Stomach (tissue), 9 donors: ENCODE measurements around the gene GRAMD4. TPM values are rescaled to one million over a fixed set of nuclear protein-coding genes. Genes with fewer than 3 reads are reported as not detected.

Source experiments
- DNase-seq, 2 donors: peaks; one replicate each; pipeline versions ENCODE4 v3.0.0 to v3.0.0-alpha.2; 2013 to 2019
- H3K27ac ChIP-seq, 5 donors: fragments of 200-600 bp in 4 of 5; sonication (generic) in 4 of 5; one replicate each; pipeline ENCODE4 v1.5.1; 2013 to 2019; ENCODE audit warnings: mild to moderate bottlenecking in 1 of 5, moderate library complexity in 1 of 5
- H3K27me3 ChIP-seq, 3 donors: fragments of 200-600 bp; sonication (generic); one replicate each; pipeline ENCODE4 v1.5.1; 2017 to 2019; ENCODE audit warnings: mixed run types in 1 of 3
- H3K36me3 ChIP-seq, 4 donors: fragments of 200-600 bp; sonication (generic); 1 replicate in 3 of 4; 2 replicates in 1 of 4; pipeline ENCODE4 v1.5.1; 2016 to 2019
- H3K4me1 ChIP-seq, 4 donors: fragments of 200-600 bp; sonication (generic); one replicate each; pipeline ENCODE4 v1.5.1; 2016 to 2019
- H3K4me3 ChIP-seq, 4 donors: fragments of 200-600 bp; sonication (generic) in 3 of 4; one replicate each; pipeline ENCODE4 v1.5.1; 2016 to 2019; ENCODE audit warnings: mild to moderate bottlenecking in 1 of 4
- H3K9me3 ChIP-seq, 4 donors: fragments of 200-600 bp; sonication (generic); one replicate each; pipeline ENCODE4 v1.5.1; 2016 to 2019
- EP300 ChIP-seq: sonication (generic); formaldehyde crosslinking; IDR thresholded peaks from one replicate; pipeline ENCODE4 v1.6.1; 2017; ENCODE audit warnings: antibody characterized with exemption
- POLR2A ChIP-seq, 4 donors: fragments of 450-650 bp; IDR thresholded peaks; one replicate each; pipeline ENCODE4 v1.6.1; 2016; ENCODE audit warnings: antibody characterized with exemption in 4 of 4, control low read depth in 2 of 4, mild to moderate bottlenecking in 1 of 4, moderate library complexity in 1 of 4
- POLR2AphosphoS5 ChIP-seq, 3 donors: sonication (generic); formaldehyde crosslinking; IDR thresholded peaks; one replicate each; pipeline ENCODE4 v1.6.1; 2016; ENCODE audit warnings: antibody characterized with exemption in 3 of 3
- WGBS, 5 donors: extraction: QIAGEN DNeasy Blood & Tissue Kit in 3 of 5; methylation state at CpG; one replicate each; pipeline versions ENCODE4 v1.1.5 to v1.1.7; 2013 to 2018; 5-methylcytosine and 5-hydroxymethylcytosine counted together
- intact Hi-C: fragments of 100-400 bp; cut with DNase I; formaldehyde crosslinking; loops from one replicate; pipeline ENCODE4 v1.15.1; 2023; ENCODE audit warnings: low total_unique reads
- polyA plus RNA-seq, 3 donors: library from polyadenylated mRNA; stranded (reverse); fragments of 200-250 nt; gene quantifications; one replicate each; pipeline ENCODE4 v1.2.3, GENCODE V29; 2013
- total RNA-seq, 5 donors: library from RNA; depleted of rRNA; stranded (reverse); fragments of >200 nt; gene quantifications; one replicate each; pipeline versions ENCODE4 v1.1.0 to v1.2.3, GENCODE V29; 2014 to 2016
- TF ChIP-seq, protein P1 (sequence below), 7 experiments: fragments of 450-650 bp in 4 of 7; fragments of 200-600 bp in 3 of 7; sonication (generic) in 3 of 7; IDR thresholded peaks; one replicate each; pipeline ENCODE4 v1.5.1; 2016 to 2019; ENCODE audit warnings: antibody characterized with exemption in 7 of 7, control low read depth in 2 of 7, mild to moderate bottlenecking in 1 of 7
- donor health status: healthy with polysubstance abuse.
- donor health status: Bipolar disorder and iron deficiency.
- donor health status: healthy.

Gene GRAMD4
- total and polyA plus RNA-seq, 8 donors: 7.4 to 452 (median 21.0) TPM

DNA sequence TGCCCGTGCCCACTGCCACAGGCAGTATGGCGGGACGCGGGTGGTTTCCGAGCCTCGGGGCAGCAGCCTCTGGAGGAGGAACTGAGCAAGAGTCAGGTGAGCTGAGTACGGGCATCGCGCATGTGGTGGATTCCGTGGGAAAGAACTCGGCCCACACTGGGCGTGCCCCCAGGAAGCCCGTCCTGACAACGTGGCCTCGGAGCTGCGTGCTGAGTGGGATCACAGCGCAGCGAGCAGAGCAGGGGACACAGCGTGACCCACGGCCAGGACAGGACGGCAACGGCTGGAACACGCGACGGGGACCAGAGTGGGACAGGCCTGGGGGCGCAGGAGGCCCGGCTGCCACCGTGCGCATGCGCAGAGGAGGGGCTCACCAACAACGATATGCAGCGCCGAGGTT is 81.1 kb downstream of the GRAMD4 start:
- Histone ChIP-seq H3K36me3 (peaks cover 77 to 99% (median 97%) of the 10 kb centered on the region in 4 donors), H3K27ac (no peak overlapping the region), H3K9me3 (no peaks in the 10 kb centered on the region), H3K27me3 (no peaks in the 10 kb centered on the region), H3K4me3 (no peak overlapping the region), H3K4me1 (peaks cover 14 to 24% (median 22%) of the 10 kb centered on the region in 4 donors)
- intact Hi-C loops: no loop called here
- 93 to 95% (median 94%) methylated on average over 23 to 33 of the region's 33 CpGs for WGBS, 5 donors
- no peak for DNase-seq
- TF ChIP-seq POLR2AphosphoS5 (IDR thresholded peaks at IDR 0.05) (no peak), EP300 (no peak), POLR2A (IDR thresholded peaks at IDR 0.05) (no peak)
- TF ChIP-seq, protein P1, sequence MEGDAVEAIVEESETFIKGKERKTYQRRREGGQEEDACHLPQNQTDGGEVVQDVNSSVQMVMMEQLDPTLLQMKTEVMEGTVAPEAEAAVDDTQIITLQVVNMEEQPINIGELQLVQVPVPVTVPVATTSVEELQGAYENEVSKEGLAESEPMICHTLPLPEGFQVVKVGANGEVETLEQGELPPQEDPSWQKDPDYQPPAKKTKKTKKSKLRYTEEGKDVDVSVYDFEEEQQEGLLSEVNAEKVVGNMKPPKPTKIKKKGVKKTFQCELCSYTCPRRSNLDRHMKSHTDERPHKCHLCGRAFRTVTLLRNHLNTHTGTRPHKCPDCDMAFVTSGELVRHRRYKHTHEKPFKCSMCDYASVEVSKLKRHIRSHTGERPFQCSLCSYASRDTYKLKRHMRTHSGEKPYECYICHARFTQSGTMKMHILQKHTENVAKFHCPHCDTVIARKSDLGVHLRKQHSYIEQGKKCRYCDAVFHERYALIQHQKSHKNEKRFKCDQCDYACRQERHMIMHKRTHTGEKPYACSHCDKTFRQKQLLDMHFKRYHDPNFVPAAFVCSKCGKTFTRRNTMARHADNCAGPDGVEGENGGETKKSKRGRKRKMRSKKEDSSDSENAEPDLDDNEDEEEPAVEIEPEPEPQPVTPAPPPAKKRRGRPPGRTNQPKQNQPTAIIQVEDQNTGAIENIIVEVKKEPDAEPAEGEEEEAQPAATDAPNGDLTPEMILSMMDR (IDR thresholded peaks at IDR 0.05): no peak

DNA sequence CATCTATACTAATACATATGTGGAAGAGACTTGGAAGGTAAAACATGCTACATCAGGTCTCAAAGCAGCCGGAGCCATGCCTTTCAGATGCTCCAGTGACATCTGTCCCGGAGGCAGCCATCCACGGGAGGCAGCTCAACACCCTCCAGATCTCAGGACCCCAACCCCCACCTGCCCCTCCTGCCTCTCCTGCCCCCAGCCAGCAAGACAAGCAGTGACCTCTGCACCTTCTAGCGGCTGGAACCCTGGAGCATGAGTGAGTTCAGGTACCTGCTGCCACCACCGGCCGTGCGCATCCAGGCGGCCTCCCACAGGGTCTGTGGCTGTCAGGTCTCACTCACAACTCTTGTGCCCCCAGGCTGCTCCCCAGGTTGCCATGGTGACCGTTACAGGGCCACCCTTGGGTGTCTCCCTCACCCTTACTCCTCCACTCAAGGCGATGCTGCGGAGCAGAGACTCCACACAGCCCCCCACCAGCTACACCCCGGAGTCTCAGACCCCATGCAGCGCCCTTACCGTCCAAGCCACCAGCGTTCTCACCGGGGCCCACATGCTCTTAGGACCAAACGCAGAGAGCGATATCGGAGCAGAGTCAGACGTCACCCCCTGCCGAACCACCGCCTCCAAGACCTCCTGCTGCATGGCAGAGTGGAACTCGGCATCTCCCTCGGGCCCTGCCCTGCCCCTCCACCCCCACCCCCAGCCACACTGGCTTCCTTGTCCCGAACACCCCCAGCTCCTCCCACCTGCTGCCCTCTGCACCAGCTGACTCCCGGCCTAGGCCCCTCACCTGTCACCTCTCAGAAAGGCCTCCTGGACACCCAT is 83.2 kb downstream of the GRAMD4 start:
- H3K27ac ChIP-seq: no peak overlapping the region
- peaks cover 24 to 44% (median 41%) of the 10 kb centered on the region in 4 donors for H3K4me1 ChIP-seq
- H3K4me3 ChIP-seq: no peak overlapping the region
- no peaks in the 10 kb centered on the region for H3K27me3 ChIP-seq
- TF ChIP-seq POLR2AphosphoS5 (IDR thresholded peaks at IDR 0.05) (no peak), EP300 (no peak), POLR2A (IDR thresholded peaks at IDR 0.05) (no peak)
- TF ChIP-seq, protein P1 (IDR thresholded peaks at IDR 0.05): no peak
- H3K36me3 ChIP-seq: peaks cover 76 to 99% (median 97%) of the 10 kb centered on the region in 4 donors
- intact Hi-C loops: no loop called here
- no peak for DNase-seq
- 92 to 96% (median 94%) methylated on average over 24 to 26 of the region's 26 CpGs for WGBS, 5 donors
- H3K9me3 ChIP-seq: no peaks in the 10 kb centered on the region

DNA sequence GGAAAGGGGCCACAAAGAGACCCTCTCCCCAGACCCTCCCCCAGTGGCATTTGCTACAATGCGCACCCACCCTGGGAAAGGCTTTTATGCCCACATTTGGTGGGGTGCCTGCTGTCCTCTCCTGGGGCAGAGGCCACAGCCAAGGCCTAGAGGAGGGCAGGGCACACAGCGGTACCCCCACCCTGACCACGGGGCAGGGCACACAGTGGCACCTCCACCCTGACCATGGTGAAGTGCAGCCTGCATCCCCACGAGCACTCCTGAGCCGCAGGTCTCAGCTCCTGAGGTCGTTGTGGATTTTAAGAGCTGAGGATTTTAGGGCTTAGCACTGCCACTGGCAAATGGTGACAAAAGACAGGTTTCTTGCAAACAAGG is 83.8 kb downstream of the GRAMD4 start:
- intact Hi-C loops: no loop called here
- no peak for TF ChIP-seq POLR2AphosphoS5 (IDR thresholded peaks at IDR 0.05)
- no peak for TF ChIP-seq EP300
- TF ChIP-seq POLR2A (IDR thresholded peaks at IDR 0.05): no peak
- TF ChIP-seq, protein P1 (IDR thresholded peaks at IDR 0.05): no peak
- Histone ChIP-seq H3K36me3 (peaks cover 76 to 99% (median 97%) of the 10 kb centered on the region in 4 donors), H3K9me3 (no peaks in the 10 kb centered on the region), H3K27me3 (no peaks in the 10 kb centered on the region), H3K4me1 (peaks cover 26 to 50% (median 45%) of the 10 kb centered on the region in 4 donors), H3K27ac (no peak overlapping the region), H3K4me3 (no peak overlapping the region)
- WGBS, 5 donors: 64 to 84% (median 76%) methylated on average over 3 to 6 of the region's 6 CpGs
- DNase-seq: no peak

DNA sequence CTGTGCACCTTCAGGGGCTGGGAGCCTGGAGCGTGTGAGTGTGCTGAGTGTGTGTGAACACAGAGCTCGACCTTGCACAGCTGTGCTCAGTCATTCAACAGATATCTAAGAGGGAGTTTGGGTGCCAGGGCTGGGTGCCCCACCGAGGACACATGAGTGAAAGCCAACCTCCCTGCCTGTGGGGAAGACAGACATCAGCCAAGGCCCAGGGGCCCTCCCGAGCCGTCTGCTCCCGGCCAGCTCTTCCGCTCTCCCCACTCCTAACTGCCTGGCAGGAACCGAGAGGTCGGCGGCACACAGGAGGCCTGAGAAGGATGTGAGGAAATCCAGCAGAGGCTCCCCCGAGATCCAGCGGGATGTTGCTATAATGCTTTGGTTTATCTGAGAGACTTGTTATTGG is 85.9 kb downstream of the GRAMD4 start:
- intact Hi-C loops: no loop called here
- Histone ChIP-seq H3K9me3 (no peaks in the 10 kb centered on the region), H3K4me1 (peaks cover 26 to 54% (median 45%) of the 10 kb centered on the region in 4 donors), H3K36me3 (peaks cover 73 to 99% (median 97%) of the 10 kb centered on the region in 4 donors), H3K27me3 (no peaks in the 10 kb centered on the region), H3K4me3 (no peak overlapping the region), H3K27ac (no peak overlapping the region)
- TF ChIP-seq EP300 (no peak), POLR2AphosphoS5 (IDR thresholded peaks at IDR 0.05) (no peak), POLR2A (IDR thresholded peaks at IDR 0.05) (no peak)
- TF ChIP-seq, protein P1 (IDR thresholded peaks at IDR 0.05): no peak
- no peak for DNase-seq
- WGBS, 5 donors: 84 to 96% (median 90%) methylated on average over 11 to 12 of the region's 12 CpGs
